ENCODE measurements around the gene ARHGEF1.

- no peak for TF ChIP-seq CTCF (IDR thresholded peaks at IDR 0.05)
- TF ChIP-seq POLR2A (IDR thresholded peaks at IDR 0.05), result no peak
These were observed 21.3 kb downstream of the ARHGEF1 start for GRCh38 chr19:41904118-41904870.

All from prostate gland (tissue), 2 donors.